Transverse colon (tissue), 4 donors: Measurements from ENCODE around the gene ZNF580. TPM values are rescaled to one million over a fixed set of nuclear protein-coding genes. Genes with fewer than 3 reads are reported as not detected.

Source experiments
- DNase-seq: peaks from one replicate; pipeline ENCODE4 v3.0.0-alpha.2; 2019
- H3K27ac ChIP-seq, 4 donors: fragments of 200-600 bp; sonication (generic); 2 replicates each; pipeline ENCODE4 v1.5.1; 2016 to 2018; ENCODE audit warnings: inconsistent platforms in 4 of 4
- H3K27me3 ChIP-seq: fragments of 200-600 bp; sonication (generic); 2 replicates; pipeline ENCODE4 v1.5.1; 2017; ENCODE audit warnings: inconsistent platforms
- H3K36me3 ChIP-seq, 4 donors: fragments of 200-600 bp; sonication (generic); 2 replicates each; pipeline ENCODE4 v1.5.1; 2017 to 2019; ENCODE audit warnings: inconsistent platforms in 4 of 4
- H3K4me1 ChIP-seq, 4 donors: fragments of 200-600 bp; sonication (generic); 2 replicates each; pipeline ENCODE4 v1.5.1; 2017 to 2020; ENCODE audit warnings: inconsistent platforms in 4 of 4
- H3K4me3 ChIP-seq, 4 donors: fragments of 200-600 bp; sonication (generic); 1 replicate in 1 of 4; 2 replicates in 3 of 4; pipeline versions ENCODE4 v1.5.1 to v1.6.1; 2017 to 2019; ENCODE audit warnings: inconsistent platforms in 4 of 4
- H3K9me3 ChIP-seq, 2 donors: fragments of 200-600 bp; sonication (generic); 2 replicates each; pipeline ENCODE4 v1.5.1; 2017 to 2019; ENCODE audit warnings: inconsistent platforms in 2 of 2
- CTCF ChIP-seq, 5 experiments: fragments of 200-600 bp in 3 of 5; fragments of 450-650 bp in 2 of 5; sonication (generic) in 3 of 5; IDR thresholded peaks; 1 replicate in 2 of 5; 2 replicates in 3 of 5; pipeline ENCODE4 v1.5.1; 2016 to 2017; ENCODE audit warnings: antibody characterized with exemption in 5 of 5, inconsistent platforms in 3 of 5, mild to moderate bottlenecking in 2 of 5, moderate library complexity in 1 of 5
- EP300 ChIP-seq: sonication (generic); formaldehyde crosslinking; IDR thresholded peaks from one replicate; pipeline ENCODE4 v1.6.1; 2017; ENCODE audit warnings: antibody characterized with exemption, low read depth
- POLR2A ChIP-seq: fragments of 450-650 bp; IDR thresholded peaks from one replicate; pipeline ENCODE4 v1.6.1; 2016; ENCODE audit warnings: antibody characterized with exemption, mild to moderate bottlenecking, moderate library complexity
- POLR2AphosphoS5 ChIP-seq, 3 donors: sonication (generic); formaldehyde crosslinking; IDR thresholded peaks; one replicate each; pipeline ENCODE4 v1.6.1; 2016; ENCODE audit warnings: antibody characterized with exemption in 3 of 3
- WGBS, 2 donors: methylation state at CpG; one replicate each; pipeline ENCODE4 v1.1.5; 2018; ENCODE audit warnings: low coverage in 1 of 2; 5-methylcytosine and 5-hydroxymethylcytosine counted together
- in situ Hi-C, 4 donors: fragments of 200-750 bp; cut with MboI; loops; one replicate each; pipeline versions ENCODE4 v1.15.0 to v1.15.1; 2017; ENCODE audit warnings: low sequenced_read_pairs in 3 of 4, low pct_ligation_motif_present in 1 of 4, low pct_unique_long_range_greater_than_20kb in 1 of 4
- intact Hi-C: fragments of 100-400 bp; cut with DNase I; formaldehyde crosslinking; loops from one replicate; pipeline ENCODE4 v1.15.1; 2023; ENCODE audit warnings: low total_unique reads
- total RNA-seq, 4 donors: library from RNA; depleted of rRNA; stranded (reverse); fragments of >200 nt; gene quantifications; one replicate each; pipeline ENCODE4 v1.1.0, GENCODE V29; 2016

The ZNF580 gene
- total RNA-seq, 4 donors from 2014 or later, result 15.2 to 154 (median 25.7) TPM

DNA sequence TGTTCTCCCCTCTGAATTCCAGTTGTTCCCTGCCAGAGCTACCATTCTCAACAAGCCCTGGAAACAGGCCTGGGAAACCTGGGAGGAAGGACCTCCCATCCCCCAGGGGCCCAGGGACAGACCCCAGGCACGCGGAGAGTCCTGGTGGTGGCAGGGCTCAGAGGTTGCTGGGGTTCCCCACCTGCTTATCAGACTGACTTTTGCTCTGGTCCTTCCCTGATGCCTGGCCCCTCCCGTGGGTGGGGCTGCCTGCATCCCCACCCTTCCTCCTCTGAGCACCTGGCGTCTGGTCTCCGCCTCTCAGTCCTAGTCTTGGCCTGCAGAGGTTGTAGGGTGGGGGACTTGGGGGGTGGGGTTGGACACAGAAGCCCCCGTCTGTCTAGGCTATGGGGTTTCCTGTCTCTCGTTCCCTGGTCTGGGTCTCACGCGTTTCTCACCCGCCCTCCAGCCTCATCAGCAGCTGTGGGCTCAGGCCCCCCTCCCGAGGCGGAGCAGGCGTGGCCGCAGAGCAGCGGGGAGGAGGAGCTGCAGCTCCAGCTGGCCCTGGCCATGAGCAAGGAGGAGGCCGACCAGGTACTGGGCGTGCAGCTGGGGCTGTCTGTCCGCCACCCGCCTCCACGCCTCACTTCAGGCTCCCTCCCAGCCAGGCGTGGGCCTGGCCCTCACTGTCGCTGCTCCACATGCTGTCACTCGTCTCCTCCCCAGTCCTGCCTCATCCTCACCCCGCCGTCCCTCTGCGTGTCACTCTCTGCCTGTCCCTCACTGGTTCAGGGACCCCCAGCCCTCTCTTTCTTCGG, 47.8 kb downstream of the ZNF580 start:
- DNase-seq, result peak; percentile 87
- H3K4me1 ChIP-seq, result peaks cover 22 to 55% (median 51%) of the 10 kb centered on the region in 4 donors
- peak overlapping the region; percentile 84 to 93 (median 89) for H3K27ac ChIP-seq
- 48% methylated on average over 27 of the region's 27 CpGs; no CpG with 5 or more reads in 1 of the 2 donors for WGBS, 2 donors
- H3K27me3 ChIP-seq, result no peaks in the 10 kb centered on the region
- intact Hi-C loops (no loop called here), in situ Hi-C loops (no loop called here)
- TF ChIP-seq EP300 (no peak), POLR2AphosphoS5 (IDR thresholded peaks at IDR 0.05) (peak; percentile 31 to 66 (median 56)), CTCF (IDR thresholded peaks at IDR 0.05) (peak in 1 of 5 experiments; percentile 23), POLR2A (peak; percentile 58)
- H3K4me3 ChIP-seq, result no peak overlapping the region
- H3K9me3 ChIP-seq, result no peaks in the 10 kb centered on the region
- peaks cover 0 to 43% (median 18%) of the 10 kb centered on the region in 4 donors for H3K36me3 ChIP-seq

GRCh38 chr19:55689411-55690108, 48.8 kb downstream of the ZNF580 start:
- Histone ChIP-seq H3K4me3 (no peak overlapping the region), H3K9me3 (no peaks in the 10 kb centered on the region), H3K27ac (peak overlapping the region; percentile 84 to 93 (median 89)), H3K4me1 (peaks cover 21 to 49% (median 46%) of the 10 kb centered on the region in 4 donors), H3K36me3 (peaks cover 0 to 44% (median 18%) of the 10 kb centered on the region in 4 donors), H3K27me3 (no peaks in the 10 kb centered on the region)
- in situ Hi-C loops (no loop called here), intact Hi-C loops (no loop called here)
- TF ChIP-seq POLR2A, result no peak
- no peak for TF ChIP-seq EP300
- TF ChIP-seq POLR2AphosphoS5 (IDR thresholded peaks at IDR 0.05), result no peak
- TF ChIP-seq CTCF (IDR thresholded peaks at IDR 0.05), result no peak
- DNase-seq, result no peak
- 85 to 100% methylated on average over 1 to 34 of the region's 35 CpGs for WGBS, 2 donors

DNA sequence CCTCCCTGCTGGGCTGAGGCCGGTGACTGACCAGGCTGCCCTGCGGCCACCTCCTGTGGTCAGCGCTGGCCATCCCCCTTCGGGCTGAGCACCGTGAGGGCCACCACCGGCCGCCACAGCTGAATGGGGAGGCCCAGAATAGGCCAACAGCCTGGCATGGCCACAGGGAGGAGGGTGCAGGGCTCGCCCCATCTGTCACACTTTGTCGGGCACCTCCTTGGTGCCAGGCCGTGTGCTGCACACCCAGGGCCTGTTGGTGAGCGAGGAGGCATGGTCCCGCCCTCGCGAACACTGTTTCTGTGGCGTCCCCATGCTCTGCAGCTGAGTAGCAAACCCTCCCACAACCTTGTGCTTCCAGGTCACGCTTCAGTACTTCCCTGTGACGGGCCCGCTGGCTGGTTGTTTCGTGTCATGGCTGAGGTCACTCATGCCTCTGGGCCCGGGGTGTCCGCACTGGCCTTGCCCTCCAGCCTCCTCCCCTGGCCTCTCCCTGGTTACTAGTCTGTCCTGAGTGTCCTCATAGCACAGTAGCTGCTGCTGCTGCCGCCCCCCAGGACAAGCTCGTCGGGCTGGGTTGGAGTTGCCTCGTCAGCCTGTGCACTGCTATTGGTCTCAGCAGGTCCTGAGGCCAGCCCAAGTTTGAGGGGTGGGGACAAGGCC, 49.4 kb downstream of the ZNF580 start:
- Histone ChIP-seq H3K27me3 (no peaks in the 10 kb centered on the region), H3K4me3 (no peak overlapping the region), H3K9me3 (no peaks in the 10 kb centered on the region), H3K4me1 (peaks cover 14 to 42% (median 39%) of the 10 kb centered on the region in 4 donors), H3K27ac (no peak overlapping the region), H3K36me3 (peaks cover 0 to 47% (median 17%) of the 10 kb centered on the region in 4 donors)
- in situ Hi-C loops, result no loop called here
- WGBS, 2 donors, result 90% methylated on average over 24 of the region's 25 CpGs; no CpG with 5 or more reads in 1 of the 2 donors
- no peak for DNase-seq
- no peak for TF ChIP-seq POLR2A
- TF ChIP-seq EP300, result no peak
- TF ChIP-seq CTCF (IDR thresholded peaks at IDR 0.05), result no peak
- no peak for TF ChIP-seq POLR2AphosphoS5 (IDR thresholded peaks at IDR 0.05)
- intact Hi-C loops, result no loop called here
